Sigmoid colon (tissue), 4 donors: ENCODE data around the gene LINC00305.

Experiments
- POLR2AphosphoS5 ChIP-seq, 4 donors: sonication (generic); formaldehyde crosslinking; IDR thresholded peaks; one replicate each; pipeline ENCODE4 v1.6.1; 2017; ENCODE audit warnings: antibody characterized with exemption in 4 of 4
- TF ChIP-seq, protein P1 (sequence below), 4 experiments: fragments of 450-650 bp in 3 of 4; fragments of 200-600 bp in 1 of 4; IDR thresholded peaks; one replicate each; pipeline ENCODE4 v1.5.1; 2016 to 2019; ENCODE audit warnings: antibody characterized with exemption in 4 of 4, mild to moderate bottlenecking in 3 of 4, moderate library complexity in 2 of 4

DNA sequence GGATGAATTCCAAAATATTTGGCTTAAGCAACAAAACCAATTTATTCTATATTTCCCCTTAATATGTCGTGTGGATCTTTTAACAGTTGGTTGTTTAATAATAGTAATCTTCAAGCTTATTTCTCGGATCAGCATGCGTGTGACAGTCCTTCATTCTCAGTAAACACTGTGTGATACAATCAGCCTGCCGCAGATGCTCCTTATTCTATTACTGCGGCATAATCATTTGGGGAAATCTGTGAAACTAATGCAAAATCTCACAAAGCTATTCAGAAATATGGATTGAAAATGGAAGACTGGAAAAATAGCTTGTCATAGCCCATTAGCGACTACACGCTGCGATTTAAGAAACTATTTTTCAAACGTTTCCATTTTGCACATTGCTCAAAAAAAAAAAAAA is 36.9 kb downstream of the LINC00305 start:
- TF ChIP-seq, protein P1, sequence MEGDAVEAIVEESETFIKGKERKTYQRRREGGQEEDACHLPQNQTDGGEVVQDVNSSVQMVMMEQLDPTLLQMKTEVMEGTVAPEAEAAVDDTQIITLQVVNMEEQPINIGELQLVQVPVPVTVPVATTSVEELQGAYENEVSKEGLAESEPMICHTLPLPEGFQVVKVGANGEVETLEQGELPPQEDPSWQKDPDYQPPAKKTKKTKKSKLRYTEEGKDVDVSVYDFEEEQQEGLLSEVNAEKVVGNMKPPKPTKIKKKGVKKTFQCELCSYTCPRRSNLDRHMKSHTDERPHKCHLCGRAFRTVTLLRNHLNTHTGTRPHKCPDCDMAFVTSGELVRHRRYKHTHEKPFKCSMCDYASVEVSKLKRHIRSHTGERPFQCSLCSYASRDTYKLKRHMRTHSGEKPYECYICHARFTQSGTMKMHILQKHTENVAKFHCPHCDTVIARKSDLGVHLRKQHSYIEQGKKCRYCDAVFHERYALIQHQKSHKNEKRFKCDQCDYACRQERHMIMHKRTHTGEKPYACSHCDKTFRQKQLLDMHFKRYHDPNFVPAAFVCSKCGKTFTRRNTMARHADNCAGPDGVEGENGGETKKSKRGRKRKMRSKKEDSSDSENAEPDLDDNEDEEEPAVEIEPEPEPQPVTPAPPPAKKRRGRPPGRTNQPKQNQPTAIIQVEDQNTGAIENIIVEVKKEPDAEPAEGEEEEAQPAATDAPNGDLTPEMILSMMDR (IDR thresholded peaks at IDR 0.05), result no peak
- no peak for TF ChIP-seq POLR2AphosphoS5 (IDR thresholded peaks at IDR 0.05)
